Heart left ventricle (tissue), 16 donors: ENCODE measurements around the gene PPP1R8. TPM values are rescaled to one million over a fixed set of nuclear protein-coding genes. Genes with fewer than 3 reads are reported as not detected.

Source experiments
- ATAC-seq, 4 donors: fragments of 200-7000 bp; cut with Tn5 transposase; one replicate each; pipeline ENCODE4 v1.9.1; 2020 to 2022; ENCODE audit warnings: moderate library complexity in 4 of 4, mild to moderate bottlenecking in 3 of 4, moderate number of reproducible peaks in 1 of 4
- DNase-seq, 5 donors: peaks; one replicate each; pipeline ENCODE4 v3.0.0-alpha.2; 2020
- H3K27ac ChIP-seq, 12 donors: fragments of 200-600 bp; sonication (generic) in 4 of 12; one replicate each; pipeline versions ENCODE4 v1.5.0 to v1.8.0; 2016 to 2022; ENCODE audit warnings: mild to moderate bottlenecking in 2 of 12
- H3K27me3 ChIP-seq, 9 donors: fragments of 200-600 bp; sonication (generic) in 2 of 9; one replicate each; pipeline versions ENCODE4 v1.5.1 to v1.8.0; 2016 to 2022; ENCODE audit warnings: mild to moderate bottlenecking in 3 of 9
- H3K36me3 ChIP-seq, 9 donors: fragments of 200-600 bp; sonication (generic) in 2 of 9; one replicate each; pipeline versions ENCODE4 v1.5.0 to v1.8.0; 2018 to 2022; ENCODE audit warnings: mild to moderate bottlenecking in 2 of 9
- H3K4me1 ChIP-seq, 12 donors: fragments of 200-600 bp; sonication (generic) in 4 of 12; one replicate each; pipeline versions ENCODE4 v1.5.0 to v1.8.0; 2016 to 2022; ENCODE audit warnings: mild to moderate bottlenecking in 3 of 12
- H3K4me3 ChIP-seq, 12 donors: fragments of 200-600 bp; sonication (generic) in 4 of 12; one replicate each; pipeline versions ENCODE4 v1.5.0 to v1.8.0; 2017 to 2022; ENCODE audit warnings: mild to moderate bottlenecking in 9 of 12, moderate library complexity in 4 of 12
- H3K9me3 ChIP-seq, 12 donors: fragments of 200-600 bp; sonication (generic) in 4 of 12; one replicate each; pipeline versions ENCODE4 v1.5.0 to v1.8.0; 2016 to 2022; ENCODE audit warnings: mild to moderate bottlenecking in 1 of 12
- POLR2A ChIP-seq, 2 donors: fragments of 450-650 bp; IDR thresholded peaks; one replicate each; pipeline ENCODE4 v1.6.1; 2017; ENCODE audit warnings: antibody characterized with exemption in 2 of 2, mild to moderate bottlenecking in 2 of 2, moderate library complexity in 2 of 2
- WGBS, 4 donors: extraction: QIAGEN DNeasy Blood & Tissue Kit in 2 of 4; methylation state at CpG; one replicate each; pipeline versions ENCODE4 v1.1.5 to v1.1.7; 2013 to 2018; 5-methylcytosine and 5-hydroxymethylcytosine counted together
- intact Hi-C, 10 donors: fragments of 100-400 bp; cut with DNase I; formaldehyde crosslinking; loops; one replicate each; pipeline versions ENCODE4 v1.11.1 to v1.14.2; 2022
- polyA plus RNA-seq, 2 donors: library from polyadenylated mRNA; stranded (reverse); fragments of 200-250 nt; gene quantifications; one replicate each; pipeline ENCODE4 v1.2.3, GENCODE V29; 2013
- total RNA-seq, 9 donors: library from RNA; depleted of rRNA in 2 of 9; stranded (reverse); fragments of >200 nt in 2 of 9; fragmentation: NEBNext Ultra II Directional in 3 of 9; extraction: Animal tissue kit (Norgen Biotek cat#: 25700) in 3 of 9; gene quantifications; one replicate each; pipeline versions ENCODE4 v1.1.0 to v1.2.4, GENCODE V29; 2016 to 2023
- TF ChIP-seq, protein P1 (sequence below), 12 donors: fragments of 200-600 bp; sonication (generic) in 4 of 12; IDR thresholded peaks; one replicate each; pipeline versions ENCODE4 v1.5.0 to v1.8.0; 2018 to 2022; ENCODE audit warnings: antibody characterized with exemption in 12 of 12, mild to moderate bottlenecking in 5 of 12
- donor health status: ischemic (EF 13 %, LVEDD 7.1; RV severe dilation, severe dysfunction).
- donor health status: healthy with polysubstance abuse.
- donor health status: DM: no; HTN: yes; CAD: no.
- donor health status: DM: no; HTN: no; CAD: no.
- donor health status: ischemic (EF 25% LVEDD 6.9; RV normal size, moderate dysfunction).
- donor health status: ischemic (EF 25% LVEDD 5.7; RV mildly dilated, moderate dysfunction).
- donor health status: healthy.
- donor health status: DM: yes; HTN: yes; CAD: no.
- donor health status: ischemic (EF 35%, LVEDD 5.7; RV mildly dilated, moderate dysfunction).
- donor health status: nonischemic (EF 11% LVEDD 7.7; RV severe dilation, severe dysfunction).
- donor health status: DM: yes; HTN: yes; CAD: no.
- donor health status: PGD.
- donor health status: ischemic (EF 29% LVEDD 5.4; RV normal size, mild dysfunction).
- donor health status: nonischemic (EF 23%, LVEDD 6.1; RV moderate dilation, normal function).

The PPP1R8 gene
- total and polyA plus RNA-seq, 11 donors: 13.3 to 32.9 (median 25.1) TPM

DNA sequence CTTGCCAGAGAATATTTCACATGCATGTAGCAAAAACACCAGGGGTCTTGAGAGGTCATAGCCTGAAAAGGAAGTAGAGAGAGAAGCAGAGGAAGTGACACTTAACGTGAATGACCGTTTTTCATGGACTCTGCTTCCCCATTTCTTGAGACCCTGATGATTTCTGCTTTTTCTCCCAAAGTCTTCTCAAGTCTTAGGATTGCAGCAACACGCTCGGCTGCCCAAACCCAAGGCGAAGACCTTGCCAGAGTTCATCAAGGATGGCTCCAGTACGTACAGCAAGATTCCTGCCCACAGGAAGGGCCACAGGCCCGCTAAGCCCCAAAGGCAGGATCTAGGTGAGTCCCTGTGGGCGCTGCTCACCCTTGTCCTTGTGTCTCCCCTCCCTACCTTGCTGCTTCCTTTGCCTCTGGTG, 54.5 kb downstream of the PPP1R8 start:
- Histone ChIP-seq H3K4me3 (peak overlapping the region in 1 of 12 donors; percentile 43), H3K27ac (peak overlapping the region in 7 of 12 donors; percentile 33 to 97 (median 62)), H3K9me3 (no peaks in the 10 kb centered on the region), H3K4me1 (peaks cover 0 to 84% (median 0%) of the 10 kb centered on the region in 12 donors), H3K36me3 (peaks cover 0 to 88% (median 12%) of the 10 kb centered on the region in 9 donors), H3K27me3 (no peaks in the 10 kb centered on the region)
- WGBS, 4 donors: 75 to 83% (median 82%) methylated on average over 8 of the region's 8 CpGs
- intact Hi-C loops: no loop called here
- TF ChIP-seq, protein P1, sequence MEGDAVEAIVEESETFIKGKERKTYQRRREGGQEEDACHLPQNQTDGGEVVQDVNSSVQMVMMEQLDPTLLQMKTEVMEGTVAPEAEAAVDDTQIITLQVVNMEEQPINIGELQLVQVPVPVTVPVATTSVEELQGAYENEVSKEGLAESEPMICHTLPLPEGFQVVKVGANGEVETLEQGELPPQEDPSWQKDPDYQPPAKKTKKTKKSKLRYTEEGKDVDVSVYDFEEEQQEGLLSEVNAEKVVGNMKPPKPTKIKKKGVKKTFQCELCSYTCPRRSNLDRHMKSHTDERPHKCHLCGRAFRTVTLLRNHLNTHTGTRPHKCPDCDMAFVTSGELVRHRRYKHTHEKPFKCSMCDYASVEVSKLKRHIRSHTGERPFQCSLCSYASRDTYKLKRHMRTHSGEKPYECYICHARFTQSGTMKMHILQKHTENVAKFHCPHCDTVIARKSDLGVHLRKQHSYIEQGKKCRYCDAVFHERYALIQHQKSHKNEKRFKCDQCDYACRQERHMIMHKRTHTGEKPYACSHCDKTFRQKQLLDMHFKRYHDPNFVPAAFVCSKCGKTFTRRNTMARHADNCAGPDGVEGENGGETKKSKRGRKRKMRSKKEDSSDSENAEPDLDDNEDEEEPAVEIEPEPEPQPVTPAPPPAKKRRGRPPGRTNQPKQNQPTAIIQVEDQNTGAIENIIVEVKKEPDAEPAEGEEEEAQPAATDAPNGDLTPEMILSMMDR (IDR thresholded peaks at IDR 0.05): no peak
- no peak for TF ChIP-seq POLR2A (IDR thresholded peaks at IDR 0.05)
- peak; percentile 37 to 58 (median 51) for ATAC-seq
- no peak for DNase-seq

DNA sequence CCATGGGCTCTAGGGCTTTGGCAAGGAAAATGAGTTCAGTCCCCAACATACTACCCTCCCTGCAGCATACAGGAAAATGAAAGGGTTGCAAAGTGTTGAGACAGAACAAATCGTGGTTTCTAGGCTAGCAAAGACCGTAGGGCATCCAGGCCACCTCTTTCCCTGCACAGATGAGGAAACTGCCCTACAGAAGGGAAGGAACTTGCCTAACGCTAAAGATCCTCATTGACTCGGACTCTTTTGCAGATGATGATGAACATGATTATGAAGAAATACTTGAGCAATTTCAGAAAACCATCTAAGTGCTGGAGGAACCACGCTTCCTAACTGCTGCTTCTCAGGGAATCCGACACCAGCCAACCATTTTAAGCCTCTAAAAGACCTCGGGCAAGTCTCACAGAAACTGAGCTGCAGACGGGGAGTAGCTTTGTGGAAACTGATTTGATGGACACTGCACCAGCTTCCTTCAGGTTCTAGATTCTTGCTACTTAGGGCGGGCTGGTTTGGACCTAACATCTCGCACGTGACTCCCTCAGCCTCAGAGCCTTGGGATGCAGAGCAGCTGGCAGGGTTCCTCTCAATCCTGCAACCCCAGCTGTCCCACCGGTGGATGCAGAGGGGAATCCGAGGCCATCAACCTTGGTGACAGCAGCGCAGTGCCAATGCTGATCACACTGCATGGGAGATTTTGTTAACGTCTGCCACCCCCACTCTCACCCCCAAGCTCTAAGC, 55.2 kb downstream of the PPP1R8 start:
- 88 to 89% (median 89%) methylated on average over 15 of the region's 15 CpGs for WGBS, 4 donors
- intact Hi-C loops: no loop called here
- H3K36me3 ChIP-seq: peaks cover 0 to 84% (median 18%) of the 10 kb centered on the region in 9 donors

DNA sequence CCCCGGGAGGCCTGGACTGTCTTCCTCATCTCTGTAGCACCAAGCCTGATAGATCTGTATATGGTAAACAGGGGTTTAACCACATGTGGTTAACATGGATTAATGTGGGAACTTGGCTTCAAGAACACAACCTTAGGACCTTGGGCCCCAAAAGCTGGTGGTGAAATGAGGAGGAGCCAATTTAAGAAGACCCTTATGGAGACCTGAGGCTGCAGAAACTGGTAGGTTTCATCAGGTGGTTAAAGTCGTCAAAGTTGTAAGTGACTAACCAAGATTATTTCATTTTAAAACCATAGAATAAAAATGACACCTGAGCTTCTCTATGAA, 55.7 kb downstream of the PPP1R8 start:
- 89 to 95% (median 93%) methylated on average over 2 of the region's 2 CpGs for WGBS, 4 donors
- Histone ChIP-seq H3K4me1 (peaks cover 0 to 96% (median 0%) of the 10 kb centered on the region in 12 donors), H3K27ac (peak overlapping the region in 8 of 12 donors; percentile 22 to 97 (median 40)), H3K36me3 (peaks cover 0 to 79% (median 24%) of the 10 kb centered on the region in 9 donors), H3K4me3 (peak overlapping the region in 1 of 12 donors; percentile 43), H3K27me3 (no peaks in the 10 kb centered on the region), H3K9me3 (no peaks in the 10 kb centered on the region)
- no peak for TF ChIP-seq POLR2A (IDR thresholded peaks at IDR 0.05)
- TF ChIP-seq, protein P1 (IDR thresholded peaks at IDR 0.05): no peak
- no peak for DNase-seq
- ATAC-seq: no peak
- intact Hi-C loops: no loop called here

More for the DNA sequence above, 55.2 kb downstream of the PPP1R8 start:
- H3K27ac ChIP-seq: peak overlapping the region in 9 of 12 donors; percentile 24 to 97 (median 54)
- peak overlapping the region in 1 of 12 donors; percentile 43 for H3K4me3 ChIP-seq
- H3K9me3 ChIP-seq: no peaks in the 10 kb centered on the region
- no peak for DNase-seq
- H3K4me1 ChIP-seq: peaks cover 0 to 90% (median 0%) of the 10 kb centered on the region in 12 donors
- TF ChIP-seq, protein P1 (IDR thresholded peaks at IDR 0.05): no peak
- TF ChIP-seq POLR2A (IDR thresholded peaks at IDR 0.05): no peak
- no peaks in the 10 kb centered on the region for H3K27me3 ChIP-seq
- peak in 3 of 4 donors; percentile 53 to 80 (median 60) for ATAC-seq

DNA sequence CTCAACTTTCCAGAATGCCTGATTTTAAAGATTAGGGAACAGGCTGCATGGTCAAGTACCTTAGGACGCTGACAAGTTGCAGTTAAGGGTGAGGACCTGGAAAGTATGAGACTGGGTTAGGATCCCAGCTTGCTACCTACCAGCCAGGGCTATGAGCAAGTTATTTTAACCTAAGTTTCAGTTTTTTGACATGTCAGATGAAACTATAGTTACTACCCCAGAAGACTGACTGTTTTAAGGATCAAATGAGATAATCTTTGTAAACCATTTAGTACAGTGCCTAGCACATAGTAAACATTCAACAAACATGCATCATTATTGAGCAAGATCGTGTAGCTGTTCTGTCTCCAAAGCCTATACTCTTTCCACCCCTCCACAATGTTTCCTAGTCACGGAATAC, 56.2 kb downstream of the PPP1R8 start:
- H3K4me3 ChIP-seq: peak overlapping the region in 1 of 12 donors; percentile 43
- ATAC-seq (no peak), DNase-seq (no peak)
- peaks cover 0 to 98% (median 0%) of the 10 kb centered on the region in 12 donors for H3K4me1 ChIP-seq
- H3K27me3 ChIP-seq: no peaks in the 10 kb centered on the region
- peak overlapping the region in 7 of 12 donors; percentile 23 to 97 (median 47) for H3K27ac ChIP-seq
- TF ChIP-seq POLR2A (IDR thresholded peaks at IDR 0.05): no peak
- TF ChIP-seq, protein P1 (IDR thresholded peaks at IDR 0.05): no peak
- WGBS, 4 donors: 82 to 91% (median 86%) methylated on average over 3 of the region's 3 CpGs
- H3K36me3 ChIP-seq: peaks cover 0 to 78% (median 28%) of the 10 kb centered on the region in 9 donors
- intact Hi-C loops: no loop called here
- no peaks in the 10 kb centered on the region for H3K9me3 ChIP-seq
